Stimulated activated CD4-positive, alpha-beta T cell treated with anti-CD3 and anti-CD28 coated beads, Interleukin-15, amount 100 ng/mL, for 48 hours (primary cell): Measurements from ENCODE around the gene ZNF780B.
A peak's percentile ranks its signal among the peaks of the same experiment; 100 is the strongest.
"Not testable (repeated sequence)": the region's sequence is repeated elsewhere in the genome, so short reads cannot be mapped to it uniquely, and the experiment has no call there.

ENCODE experiments used
- DNase-seq, 2 donors: peaks; one replicate each; pipeline ENCODE4 v3.0.0-alpha.2; 2020; ENCODE audit warnings: low read depth in 2 of 2

The ZNF780B gene

GRCh38 chr19:40038047-40038446, 18.0 kb downstream of the ZNF780B start:
- DNase-seq = not testable (repeated sequence)

DNA sequence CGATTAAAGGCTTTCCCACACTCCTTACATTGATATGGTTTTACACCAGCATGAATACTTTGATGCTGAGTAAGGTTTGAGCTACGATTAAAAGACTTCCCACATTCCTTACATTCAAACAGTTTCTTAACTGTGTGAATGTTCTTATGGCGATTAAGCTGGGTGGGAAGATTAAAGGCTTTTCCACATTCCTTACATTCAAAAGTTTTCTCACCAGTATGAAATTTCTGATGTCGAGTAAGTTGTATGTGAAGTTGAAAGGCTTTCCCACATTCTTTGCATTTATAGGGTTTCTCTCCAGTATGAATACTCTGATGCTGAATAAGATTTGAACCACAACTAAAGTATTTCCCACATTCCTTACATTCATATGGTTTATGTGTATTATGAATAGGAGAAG, 20.0 kb downstream of the ZNF780B start:
- no peak for DNase-seq

- DNase-seq = no peak
Measured at GRCh38 chr19:40033989-40034560, 22.0 kb downstream of the ZNF780B start.

GRCh38 chr19:40026597-40026970, 29.4 kb downstream of the ZNF780B start:
- no peak for DNase-seq

DNA sequence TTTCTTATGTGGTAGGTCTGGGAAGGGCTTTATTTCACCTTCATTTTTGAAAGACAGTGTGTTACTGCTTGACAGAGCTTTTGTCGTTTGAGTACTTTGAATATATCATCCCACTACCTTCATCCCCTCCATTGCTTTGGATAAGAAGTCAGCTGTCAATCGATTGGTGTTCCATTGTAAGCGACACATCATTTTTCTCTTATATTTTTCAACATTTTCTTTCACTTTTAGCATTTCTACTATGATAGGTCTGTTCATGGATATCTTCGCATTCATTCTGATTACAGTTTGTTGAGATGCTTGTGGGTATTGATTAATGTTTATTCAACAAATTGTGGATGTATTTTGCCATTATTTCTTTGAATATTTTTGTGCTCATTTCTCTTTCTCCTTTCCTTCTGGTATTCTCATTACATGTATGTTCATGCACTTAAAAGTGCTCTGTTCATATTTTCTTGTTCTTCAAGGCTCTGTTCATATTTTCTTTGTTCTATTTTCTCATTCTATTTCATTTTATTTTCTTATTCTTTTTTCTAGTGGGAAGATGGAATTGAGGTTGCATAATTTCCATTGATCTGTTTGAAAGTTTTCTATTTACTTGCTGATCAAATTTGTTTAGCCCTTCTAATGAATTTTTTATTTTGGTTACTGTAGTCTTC, 30.0 kb downstream of the ZNF780B start:
- no peak for DNase-seq

DNA sequence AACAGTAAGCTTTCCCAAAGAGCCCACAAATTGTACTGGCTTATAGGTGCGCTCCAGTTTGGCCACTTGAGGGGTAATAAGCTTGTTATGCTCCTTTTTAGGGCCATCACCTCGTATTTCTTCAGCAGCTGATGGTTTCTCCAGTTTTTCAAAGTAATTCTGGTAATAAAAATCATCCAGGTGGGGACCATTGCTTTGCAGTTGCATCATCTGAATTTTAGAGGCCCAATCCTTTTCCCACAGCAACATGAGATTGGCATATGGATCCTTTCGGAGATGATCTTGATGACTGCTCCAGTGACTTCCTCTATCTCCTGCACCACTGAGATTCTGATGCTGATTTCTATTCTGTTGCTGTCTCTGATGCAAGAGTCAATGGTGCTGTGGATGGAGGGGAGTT, 32.1 kb downstream of the ZNF780B start:
- DNase-seq = no peak

DNA sequence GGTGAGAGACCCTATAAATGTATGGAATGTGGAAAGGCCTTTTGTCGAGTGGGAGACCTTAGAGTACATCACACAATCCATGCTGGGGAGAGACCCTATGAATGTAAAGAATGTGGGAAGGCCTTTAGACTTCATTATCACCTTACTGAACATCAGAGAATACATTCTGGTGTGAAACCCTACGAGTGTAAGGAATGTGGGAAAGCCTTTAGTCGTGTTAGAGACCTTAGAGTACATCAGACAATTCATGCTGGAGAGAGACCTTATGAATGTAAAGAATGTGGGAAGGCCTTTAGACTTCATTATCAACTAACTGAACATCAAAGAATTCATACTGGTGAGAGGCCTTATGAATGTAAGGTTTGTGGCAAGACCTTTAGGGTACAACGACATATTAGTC, 42.0 kb downstream of the ZNF780B start:
- DNase-seq = no peak

DNA sequence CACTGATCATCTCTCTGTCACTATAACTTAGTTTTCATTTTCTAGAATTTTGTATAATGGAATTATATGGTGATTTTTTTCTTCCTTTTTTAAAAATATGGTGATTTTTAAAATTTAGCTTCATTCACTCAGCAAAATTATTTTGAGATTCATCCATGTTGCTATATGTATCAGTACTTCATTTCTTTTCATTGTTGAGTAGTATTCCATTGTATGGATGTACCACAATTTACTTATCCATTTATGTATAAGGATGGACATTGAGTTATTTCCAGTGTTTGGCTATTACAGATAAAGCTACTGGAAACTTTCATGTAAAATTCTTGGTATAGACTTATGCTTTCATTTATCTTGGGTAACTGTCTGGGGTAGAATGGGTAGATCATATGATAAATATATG, 46.4 kb downstream of the ZNF780B start:
- DNase-seq = no peak

GRCh38 chr19:40006273-40006691, 49.7 kb downstream of the ZNF780B start:
- no peak for DNase-seq

DNA sequence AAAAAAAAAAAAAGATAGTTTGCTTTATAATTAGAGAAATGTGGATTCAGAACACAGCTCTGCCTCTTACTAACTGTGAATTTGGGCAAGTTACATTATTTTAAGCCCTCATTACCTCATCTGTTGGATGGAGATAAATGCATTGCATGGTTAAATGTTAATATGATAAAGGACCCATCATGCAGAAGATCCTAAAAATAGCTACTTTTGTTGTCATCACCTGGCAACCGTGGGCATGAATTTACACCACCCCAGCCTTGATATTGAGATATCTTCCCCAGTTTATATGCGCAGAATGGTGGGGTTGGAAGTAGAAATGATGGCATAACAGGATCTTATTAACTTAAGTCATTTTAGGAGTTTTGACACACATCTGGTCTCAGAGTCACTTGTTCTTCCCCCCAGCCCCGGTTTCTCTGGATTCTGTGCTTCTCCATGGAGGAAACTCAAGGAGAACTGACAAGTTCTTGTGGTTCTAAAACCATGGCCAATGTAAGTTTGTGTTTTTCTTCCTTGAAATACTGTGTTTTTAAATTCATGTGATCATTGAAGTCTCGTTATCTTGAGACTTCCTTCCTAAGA, 50.2 kb downstream of the ZNF780B start:
- no peak for DNase-seq

DNA sequence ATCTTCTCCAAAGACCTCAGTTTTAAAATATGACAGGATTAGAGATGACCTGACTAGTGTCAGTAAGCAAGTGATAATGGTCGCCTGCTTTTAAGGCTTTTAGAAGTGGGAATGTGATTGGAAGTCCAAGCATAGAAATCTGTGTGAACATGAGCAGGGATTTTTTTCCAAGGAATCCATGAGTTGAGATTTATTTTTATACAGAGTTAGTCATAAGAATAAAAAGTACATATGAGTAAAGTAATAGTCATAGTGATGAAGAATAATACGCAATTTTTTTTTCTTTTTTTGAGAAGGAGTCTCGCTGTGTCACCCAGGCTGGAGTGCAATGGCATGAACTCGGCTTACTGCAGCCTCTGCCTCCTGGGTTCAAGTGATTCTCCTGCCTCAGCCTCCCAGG, 57.5 kb downstream of the ZNF780B start:
- DNase-seq = no peak

- DNase-seq = peak; percentile 19 to 30
Measured at GRCh38 chr19:39997638-39998216, 58.3 kb downstream of the ZNF780B start.

DNA sequence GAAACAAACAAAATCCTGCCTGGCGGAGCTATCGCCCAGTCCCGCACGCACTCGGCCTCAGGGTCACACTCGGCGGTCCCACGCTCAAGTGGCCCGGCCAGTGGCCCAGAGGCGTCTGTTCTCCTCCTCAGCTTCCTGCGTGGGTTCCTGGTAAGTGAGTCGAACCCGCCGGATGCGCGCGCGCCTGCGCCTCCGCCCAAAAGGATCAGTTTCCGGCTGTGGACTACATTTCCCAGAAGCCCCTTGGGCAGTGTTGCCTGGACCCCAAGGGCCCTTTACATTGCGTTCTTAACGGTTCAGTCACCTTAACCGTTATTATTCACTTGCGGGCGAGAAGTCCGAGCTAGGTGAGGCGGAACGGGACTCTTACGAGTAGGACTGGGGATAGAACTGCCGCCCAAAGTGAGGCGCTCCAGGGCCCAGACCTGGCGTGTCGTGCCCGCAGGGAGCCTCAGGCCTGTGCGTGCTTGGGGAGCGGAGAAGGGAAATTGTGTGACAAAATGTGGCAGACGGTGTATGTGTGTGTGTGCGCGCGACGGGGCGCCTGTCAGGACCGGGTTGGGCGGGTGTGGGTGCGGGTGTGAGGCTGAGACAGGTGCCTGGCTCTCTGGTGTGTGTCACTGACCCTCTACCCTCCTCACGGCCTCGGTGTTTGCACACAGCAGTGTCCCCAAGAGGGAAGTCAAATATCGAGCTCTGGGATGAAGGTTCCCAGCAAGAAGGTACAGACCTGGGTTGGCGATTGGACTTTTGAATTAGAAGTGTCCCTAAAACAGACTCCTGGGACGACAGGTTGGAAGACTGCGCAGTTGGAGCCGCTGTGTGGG, 59.0 kb downstream of the ZNF780B start, which contains the start of gene ZNF546:
Gene ZNF546, plus strand, starts transcription at position 250 of the 827 bp plus-strand sequence. CDS start 1,267 bp downstream, outside the sequence.
- DNase-seq = peak; percentile 87 to 88

GRCh38 chr19:39996218-39996810, 59.7 kb downstream of the ZNF780B start:
- DNase-seq = peak; percentile 25 to 29

GRCh38 chr19:39995794-39996193, 60.2 kb downstream of the ZNF780B start:
- DNase-seq = no peak

- DNase-seq = no peak
Measured at GRCh38 chr19:39994361-39994760, 61.7 kb downstream of the ZNF780B start.

- DNase-seq = no peak
Measured at GRCh38 chr19:39993605-39994004, 62.4 kb downstream of the ZNF780B start.

- DNase-seq = no peak
Measured at GRCh38 chr19:39987596-39987995, 68.4 kb downstream of the ZNF780B start.

- no peak for DNase-seq
Measured at GRCh38 chr19:39987167-39987566, 68.9 kb downstream of the ZNF780B start.

GRCh38 chr19:39986643-39987042, 69.4 kb downstream of the ZNF780B start:
- no peak for DNase-seq

DNA sequence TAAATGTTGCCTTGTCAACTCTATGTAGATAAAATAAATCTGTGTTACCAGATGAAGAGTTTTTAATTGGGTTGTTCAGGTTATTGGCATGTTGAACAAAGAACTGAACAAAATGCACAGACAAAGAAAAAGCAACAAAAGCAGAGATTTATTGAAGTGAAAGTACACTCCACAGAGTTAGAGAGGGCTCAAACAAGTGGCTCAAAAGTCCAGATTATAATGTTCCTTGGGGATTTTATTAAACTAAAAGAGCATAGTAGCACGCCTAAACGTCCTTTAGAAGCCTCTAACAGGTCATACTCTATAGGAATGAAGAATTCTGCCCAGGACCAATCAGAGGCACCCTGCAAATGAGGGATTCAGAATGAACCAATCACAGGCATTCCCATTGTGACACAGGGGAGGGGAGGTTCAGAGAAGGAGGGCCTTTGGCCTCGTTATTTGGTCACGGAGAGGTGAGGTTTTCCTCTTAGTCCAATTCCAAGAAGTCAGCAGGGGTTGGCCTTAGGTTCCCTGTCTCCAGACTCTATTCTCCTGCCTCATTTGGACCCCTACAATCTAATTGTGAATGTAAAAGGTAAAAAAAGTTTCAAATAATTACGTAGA, 72.2 kb downstream of the ZNF780B start:
- DNase-seq = no peak
